Measurements from ENCODE around the gene FKBP15. TPM values are rescaled to one million over a fixed set of nuclear protein-coding genes. Genes with fewer than 3 reads are reported as not detected.
A peak's percentile ranks its signal among the peaks of the same experiment; 100 is the strongest.

The FKBP15 gene
- total and polyA plus RNA-seq, 2 of the 13 experiments (the other 11 are each of a cell fraction or from before 2014, with no cell fraction given): 12.3 to 18.6 TPM

GRCh38 chr9:113158446-113158845 is 62.6 kb downstream of the FKBP15 start (continued):
- TF ChIP-seq ZNF280B (CRISPR knock-in tag; IDR thresholded peaks at IDR 0.05; ENCODE audit: borderline replicate concordance) (no peak), ZBTB20 (CRISPR knock-in tag; IDR thresholded peaks at IDR 0.05; ENCODE audit: borderline replicate concordance, low read depth) (no peak), ZNF674 (CRISPR knock-in tag; IDR thresholded peaks at IDR 0.05; ENCODE audit: low read depth) (no peak), ZNF615 (CRISPR knock-in tag; IDR thresholded peaks at IDR 0.05; ENCODE audit: borderline replicate concordance) (no peak)

DNA sequence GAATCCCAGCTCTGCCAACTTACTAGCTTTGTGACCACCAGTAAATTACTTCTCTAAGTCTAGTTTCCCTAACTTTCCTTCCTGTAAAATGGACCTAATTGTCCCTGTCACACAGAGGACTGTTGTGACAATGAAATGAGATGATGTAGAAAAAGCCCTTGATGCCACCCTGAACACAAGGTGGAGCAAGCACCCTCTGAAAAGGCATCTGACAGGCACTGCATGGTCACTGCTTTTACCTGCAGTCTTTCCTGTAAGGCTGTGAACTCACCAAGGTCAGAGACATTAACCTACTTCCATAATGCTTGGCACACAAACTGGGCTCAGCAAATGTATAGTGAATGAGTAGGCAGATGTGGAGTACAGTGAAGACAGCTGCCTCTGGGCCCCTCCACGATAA is 64.2 kb downstream of the FKBP15 start:
- ATAC-seq: peak; percentile 22; the same call in 2 of the 3 replicates
- Histone ChIP-seq H3K9ac (ENCODE audit: insufficient read depth, low read depth, low read length) (no peak overlapping the region), H3K36me3 (replicated peaks in 1 of 2; ENCODE audit: control insufficient read depth in 1 of 2, insufficient read depth in 2 of 2, low read length in 2 of 2) (peaks cover 7 to 15% of the 10 kb centered on the region in 2 experiments)

More for the DNA sequence above, 64.2 kb downstream of the FKBP15 start:
- peaks cover 30% of the 10 kb centered on the region for H3K4me1 ChIP-seq (ENCODE audit: insufficient read depth, low read length)
- in situ Hi-C loops (cut with HindIII; ENCODE audit: extremely low pct_ligation_motif_present, low pct_unique_long_range_greater_than_20kb): no loop called here
- ChIA-PET CTCF (ENCODE audit: low intra/inter-chr PET ratio, low total read pairs) (no interaction called here), POLR2A (no interaction called here)
- H4K20me1 ChIP-seq (ENCODE audit: insufficient read depth, low read length): no peaks in the 10 kb centered on the region
- no peak overlapping the region for H3K27ac ChIP-seq (ENCODE audit: extremely low read length, insufficient read depth, low read length)
- H3K4me3 ChIP-seq (replicated peaks in 1 of 3; ENCODE audit: insufficient read depth in 1 of 3, low read depth in 2 of 3, low read length in 3 of 3): no peak overlapping the region
- FAIRE-seq: no peak
- intact Hi-C loops (cut with micrococcal nuclease; ENCODE audit: unreplicated experiment): no loop called here
- no TSS peak for BruUV-seq (replicated peaks)
- H2AFZ ChIP-seq (ENCODE audit: low read length): no peak overlapping the region
- DNase-seq (ENCODE audit: low spot score): no peak
- 88% methylated on average over 1 of the region's 1 CpG for WGBS (ENCODE audit: low lambda C conversion rate)
- H3K9me3 ChIP-seq (ENCODE audit: low read length): no peaks in the 10 kb centered on the region
- H3K79me2 ChIP-seq (ENCODE audit: insufficient read depth, low read length): no peaks in the 10 kb centered on the region
- no peak overlapping the region for H3K4me2 ChIP-seq (ENCODE audit: low read depth, low read length)
- TF ChIP-seq STAG1 (CRISPR knock-in tag; IDR thresholded peaks at IDR 0.05) (0 out of 2 replicates have a peak, but pooled peaks have one; percentile 6), MTF2 (CRISPR knock-in tag; IDR thresholded peaks at IDR 0.05; ENCODE audit: borderline replicate concordance) (no peak), ZNF629 (CRISPR knock-in tag; conservative IDR thresholded peaks at IDR 0.05) (peak; percentile 32; the same call in 1 of the 2 replicates)
- no peaks in the 10 kb centered on the region for H3K27me3 ChIP-seq (ENCODE audit: control insufficient read depth in 1 of 2, insufficient read depth in 2 of 2, low read length in 2 of 2)

Data from HepG2 (cell line).